ENCODE measurements around the gene RAB11FIP4.

RAB11FIP4 gene

DNA sequence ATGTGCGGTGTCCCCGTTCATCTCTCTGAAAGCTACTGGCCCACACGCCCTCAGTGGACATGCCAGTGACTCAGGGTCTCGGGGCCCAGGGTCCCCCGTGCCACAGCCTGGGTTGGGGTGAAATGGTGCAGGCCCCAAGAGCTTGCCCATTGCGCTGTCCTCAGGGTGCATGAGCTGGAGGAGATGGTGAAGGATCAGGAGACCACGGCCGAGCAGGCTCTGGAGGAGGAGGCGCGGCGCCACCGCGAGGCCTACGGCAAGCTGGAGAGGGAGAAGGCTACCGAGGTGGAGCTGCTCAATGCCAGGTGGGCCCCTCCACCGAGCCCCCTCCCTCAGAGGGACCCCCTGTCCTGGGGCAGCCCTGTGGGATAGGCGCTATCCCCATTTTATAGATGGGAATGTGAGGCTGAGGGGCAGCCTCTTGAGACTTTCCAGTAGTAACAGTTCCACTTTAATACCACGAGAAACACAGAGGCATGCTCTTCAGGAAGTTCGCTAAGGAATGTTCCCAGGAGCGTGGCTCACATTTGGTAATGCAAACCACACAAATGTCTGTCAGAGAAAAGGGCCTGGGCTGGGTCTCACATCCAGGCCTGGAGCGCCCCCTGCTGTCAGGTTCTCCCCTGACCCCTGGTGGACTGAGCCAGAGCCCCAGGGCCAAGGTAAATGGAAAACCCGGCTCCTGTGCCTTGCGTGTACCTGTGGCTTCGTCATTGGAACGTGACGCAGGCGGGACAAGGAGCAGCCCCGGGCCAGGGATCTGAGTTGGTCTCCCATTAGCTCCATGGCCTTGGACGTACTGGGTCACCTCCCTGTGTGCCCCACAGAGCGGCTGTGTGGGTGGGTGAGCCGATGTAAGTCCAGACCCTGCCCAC is 133.7 kb downstream of the RAB11FIP4 start:
- Histone ChIP-seq H3K27me3 (ENCODE audit: control insufficient read depth, insufficient read depth, low read length) (no peaks in the 10 kb centered on the region), H3K36me3 (ENCODE audit: control insufficient read depth, insufficient read depth, low read length) (peaks cover 6% of the 10 kb centered on the region), H3K9me3 (ENCODE audit: control insufficient read depth, low read length) (no peaks in the 10 kb centered on the region), H3K4me3 (ENCODE audit: low read length) (no peak overlapping the region), H3K4me1 (ENCODE audit: control insufficient read depth, insufficient read depth, low read length) (no peaks in the 10 kb centered on the region), H3K9ac (ENCODE audit: low read length) (no peak overlapping the region)

DNA sequence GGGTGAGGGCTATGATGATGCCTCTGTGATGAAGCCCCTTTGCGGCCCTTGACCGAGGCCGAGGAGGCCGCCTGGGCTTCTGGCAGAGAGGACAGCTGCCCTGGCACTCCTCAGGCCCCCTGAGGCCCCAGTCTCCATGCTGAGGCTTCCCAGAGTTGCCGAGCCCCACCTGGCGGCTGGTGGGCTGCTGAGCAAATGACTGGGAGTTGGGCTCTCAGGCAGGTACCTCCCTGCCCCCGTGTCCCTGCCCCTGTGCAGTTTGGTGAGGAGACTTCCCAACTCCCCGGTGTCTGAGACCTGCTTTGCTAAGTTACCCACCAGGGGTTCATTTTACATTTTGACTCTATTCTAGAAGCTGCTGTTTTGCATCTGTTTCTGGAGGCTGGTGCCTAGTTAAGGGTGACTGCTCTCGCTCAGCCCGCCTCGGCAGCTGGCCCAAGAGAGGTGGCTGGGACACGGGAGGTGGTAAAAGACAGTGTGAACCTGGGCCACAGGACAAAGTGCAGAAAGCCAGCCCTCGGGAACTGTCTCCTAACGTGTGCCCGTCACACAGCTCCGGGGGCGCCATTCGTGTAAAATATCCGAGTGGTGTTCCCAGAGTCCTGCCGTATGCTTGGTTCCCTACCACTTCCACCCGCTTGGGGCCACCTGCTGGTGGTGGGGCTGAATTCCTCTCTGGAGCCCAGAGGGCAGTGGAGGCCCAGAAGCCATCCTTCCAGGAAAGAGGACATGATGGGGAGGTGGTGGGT is 134.5 kb downstream of the RAB11FIP4 start:
- no peaks in the 10 kb centered on the region for H3K4me1 ChIP-seq (ENCODE audit: control insufficient read depth, insufficient read depth, low read length)
- H3K4me3 ChIP-seq (ENCODE audit: low read length): no peak overlapping the region
- H3K27me3 ChIP-seq (ENCODE audit: control insufficient read depth, insufficient read depth, low read length): no peaks in the 10 kb centered on the region
- H3K9me3 ChIP-seq (ENCODE audit: control insufficient read depth, low read length): no peaks in the 10 kb centered on the region
- H3K36me3 ChIP-seq (ENCODE audit: control insufficient read depth, insufficient read depth, low read length): peaks cover 6% of the 10 kb centered on the region
- no peak overlapping the region for H3K9ac ChIP-seq (ENCODE audit: low read length)

DNA sequence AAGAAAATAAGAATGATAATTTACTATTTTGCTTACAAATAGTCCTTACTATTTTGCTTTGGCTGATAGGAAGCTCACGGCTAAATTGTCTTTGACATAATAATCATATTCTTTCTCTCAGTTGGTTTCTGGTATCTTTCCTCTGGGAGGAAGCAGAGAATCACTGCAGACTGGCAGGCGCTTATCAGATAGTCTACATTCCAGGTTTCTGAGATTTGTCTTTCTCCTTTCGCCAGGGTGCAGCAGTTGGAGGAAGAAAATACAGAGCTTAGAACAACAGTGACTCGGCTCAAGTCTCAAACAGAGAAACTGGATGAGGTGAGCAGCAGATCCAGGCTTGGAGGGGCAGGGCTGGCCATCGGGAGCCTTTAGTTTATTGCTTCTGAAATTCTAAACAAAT is 136.1 kb downstream of the RAB11FIP4 start:
- Histone ChIP-seq H3K4me3 (ENCODE audit: low read length) (no peak overlapping the region), H3K27me3 (ENCODE audit: control insufficient read depth, insufficient read depth, low read length) (no peaks in the 10 kb centered on the region), H3K9me3 (ENCODE audit: control insufficient read depth, low read length) (no peaks in the 10 kb centered on the region), H3K9ac (ENCODE audit: low read length) (no peak overlapping the region), H3K36me3 (ENCODE audit: control insufficient read depth, insufficient read depth, low read length) (peaks cover 9% of the 10 kb centered on the region), H3K4me1 (ENCODE audit: control insufficient read depth, insufficient read depth, low read length) (no peaks in the 10 kb centered on the region)

DNA sequence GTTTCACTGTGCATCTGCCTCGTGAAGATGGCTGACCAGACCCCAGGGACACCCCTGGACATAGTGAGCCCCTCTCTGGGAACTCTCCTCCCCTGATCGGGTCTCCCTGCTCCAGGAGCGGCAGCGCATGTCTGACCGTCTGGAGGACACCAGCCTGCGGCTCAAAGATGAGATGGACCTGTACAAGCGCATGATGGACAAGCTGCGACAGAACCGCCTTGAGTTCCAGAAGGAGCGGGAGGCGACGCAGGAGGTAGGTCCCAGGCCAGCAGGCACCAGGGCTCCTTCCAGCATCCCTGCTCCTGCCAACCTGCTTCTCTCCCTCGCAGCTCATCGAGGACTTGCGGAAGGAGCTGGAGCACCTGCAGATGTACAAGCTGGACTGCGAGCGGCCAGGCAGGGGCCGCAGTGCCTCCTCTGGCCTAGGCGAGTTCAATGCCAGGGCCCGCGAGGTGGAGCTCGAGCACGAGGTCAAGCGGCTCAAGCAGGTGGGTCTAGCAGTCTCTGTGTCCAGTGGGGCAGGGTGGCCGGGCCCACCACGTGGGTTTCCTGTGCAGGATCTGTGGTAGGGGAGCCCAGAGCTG is 136.9 kb downstream of the RAB11FIP4 start:
- no peak overlapping the region for H3K4me3 ChIP-seq (ENCODE audit: low read length)
- H3K9me3 ChIP-seq (ENCODE audit: control insufficient read depth, low read length): no peaks in the 10 kb centered on the region
- peaks cover 9% of the 10 kb centered on the region for H3K36me3 ChIP-seq (ENCODE audit: control insufficient read depth, insufficient read depth, low read length)
- no peak overlapping the region for H3K9ac ChIP-seq (ENCODE audit: low read length)
- H3K4me1 ChIP-seq (ENCODE audit: control insufficient read depth, insufficient read depth, low read length): no peaks in the 10 kb centered on the region
- H3K27me3 ChIP-seq (ENCODE audit: control insufficient read depth, insufficient read depth, low read length): no peaks in the 10 kb centered on the region

DNA sequence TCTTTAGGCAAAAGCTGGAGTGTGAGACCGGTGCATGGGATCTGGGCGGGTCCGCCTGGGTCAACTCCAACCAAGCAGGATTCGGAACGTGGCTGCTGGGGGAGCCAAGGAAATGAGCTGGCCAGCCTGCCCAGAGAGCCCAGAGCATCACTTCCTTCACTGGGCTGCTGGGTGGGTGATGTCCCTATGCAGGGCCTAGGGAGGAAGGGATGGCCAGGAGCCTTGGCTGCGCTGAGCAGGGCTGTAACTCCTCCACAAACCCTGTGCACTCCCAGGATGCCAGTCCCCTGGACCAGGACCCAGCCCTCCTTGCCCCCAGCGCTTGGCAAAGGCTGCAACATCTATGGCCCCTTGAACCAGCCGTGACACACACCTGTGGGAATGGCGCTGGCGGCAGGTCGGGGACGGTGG is 138.4 kb downstream of the RAB11FIP4 start:
- H3K27me3 ChIP-seq (ENCODE audit: control insufficient read depth, insufficient read depth, low read length): no peaks in the 10 kb centered on the region
- H3K4me1 ChIP-seq (ENCODE audit: control insufficient read depth, insufficient read depth, low read length): no peaks in the 10 kb centered on the region
- peaks cover 3% of the 10 kb centered on the region for H3K36me3 ChIP-seq (ENCODE audit: control insufficient read depth, insufficient read depth, low read length)
- H3K4me3 ChIP-seq (ENCODE audit: low read length): no peak overlapping the region
- H3K9ac ChIP-seq (ENCODE audit: low read length): no peak overlapping the region
- no peaks in the 10 kb centered on the region for H3K9me3 ChIP-seq (ENCODE audit: control insufficient read depth, low read length)

DNA sequence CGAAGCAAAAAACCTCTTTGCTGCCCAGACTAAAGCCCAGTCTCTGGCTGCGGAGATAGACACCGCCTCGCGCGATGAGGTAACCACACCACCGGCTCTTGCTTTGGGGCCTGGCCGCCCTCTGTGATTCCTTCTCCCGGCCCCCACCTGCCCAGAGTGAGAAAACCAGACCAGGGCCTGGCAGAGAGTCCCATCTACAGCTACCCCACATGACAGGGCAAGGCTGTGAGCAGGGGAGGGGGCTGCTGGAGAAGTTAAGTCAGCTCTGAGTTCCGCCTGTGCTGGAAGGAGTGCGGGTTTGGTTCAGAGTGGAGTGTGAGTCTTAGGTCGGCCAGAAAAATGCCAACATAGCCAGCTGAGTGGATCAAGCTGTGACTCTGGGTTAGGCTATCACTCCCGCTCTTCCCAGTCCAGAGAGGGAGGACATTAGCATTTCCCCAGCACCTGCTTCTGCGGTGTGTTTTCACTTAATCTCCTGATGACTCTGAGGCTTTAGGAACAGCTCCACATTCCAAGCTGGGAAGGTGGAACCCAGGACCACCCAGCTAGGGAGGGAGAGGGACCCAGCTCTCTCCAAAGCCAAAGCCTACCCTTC is 139.0 kb downstream of the RAB11FIP4 start:
- Histone ChIP-seq H3K4me3 (ENCODE audit: low read length) (no peak overlapping the region), H3K9me3 (ENCODE audit: control insufficient read depth, low read length) (no peaks in the 10 kb centered on the region), H3K27me3 (ENCODE audit: control insufficient read depth, insufficient read depth, low read length) (no peaks in the 10 kb centered on the region), H3K4me1 (ENCODE audit: control insufficient read depth, insufficient read depth, low read length) (no peaks in the 10 kb centered on the region), H3K9ac (ENCODE audit: low read length) (no peak overlapping the region), H3K36me3 (ENCODE audit: control insufficient read depth, insufficient read depth, low read length) (peaks cover 3% of the 10 kb centered on the region)

DNA sequence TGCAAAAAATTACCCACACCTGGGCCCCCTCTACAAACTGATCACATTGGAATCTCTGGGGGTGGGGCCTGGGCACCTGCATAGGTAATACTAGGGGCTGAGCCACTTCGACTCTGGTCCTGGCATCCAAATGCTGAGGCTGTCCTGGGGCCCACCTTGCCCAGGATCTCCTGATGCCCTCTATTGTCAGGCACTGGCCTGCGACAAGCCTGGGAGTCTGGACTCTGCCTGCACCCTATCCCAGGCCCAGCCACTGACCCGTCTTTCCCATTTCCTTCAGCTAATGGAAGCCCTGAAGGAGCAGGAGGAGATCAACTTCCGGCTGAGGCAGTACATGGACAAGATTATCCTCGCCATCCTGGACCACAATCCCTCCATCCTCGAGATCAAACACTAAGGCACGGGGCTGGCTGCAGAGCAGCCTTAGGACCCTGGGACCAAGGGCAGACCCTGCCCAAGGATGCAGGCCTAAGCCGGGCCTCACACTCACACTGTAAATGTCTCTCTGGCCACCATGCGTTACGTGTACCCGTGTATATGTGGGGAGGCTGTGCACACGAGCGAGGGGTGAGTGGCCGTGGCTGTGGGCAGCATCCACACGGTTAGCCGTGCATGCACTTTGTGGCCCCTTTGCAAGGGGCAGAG is 140.0 kb downstream of the RAB11FIP4 start:
- H3K27me3 ChIP-seq (ENCODE audit: control insufficient read depth, insufficient read depth, low read length): no peaks in the 10 kb centered on the region
- no peaks in the 10 kb centered on the region for H3K4me1 ChIP-seq (ENCODE audit: control insufficient read depth, insufficient read depth, low read length)
- H3K9me3 ChIP-seq (ENCODE audit: control insufficient read depth, low read length): no peaks in the 10 kb centered on the region
- H3K9ac ChIP-seq (ENCODE audit: low read length): no peak overlapping the region
- H3K36me3 ChIP-seq (ENCODE audit: control insufficient read depth, insufficient read depth, low read length): peaks cover 3% of the 10 kb centered on the region
- H3K4me3 ChIP-seq (ENCODE audit: low read length): no peak overlapping the region

DNA sequence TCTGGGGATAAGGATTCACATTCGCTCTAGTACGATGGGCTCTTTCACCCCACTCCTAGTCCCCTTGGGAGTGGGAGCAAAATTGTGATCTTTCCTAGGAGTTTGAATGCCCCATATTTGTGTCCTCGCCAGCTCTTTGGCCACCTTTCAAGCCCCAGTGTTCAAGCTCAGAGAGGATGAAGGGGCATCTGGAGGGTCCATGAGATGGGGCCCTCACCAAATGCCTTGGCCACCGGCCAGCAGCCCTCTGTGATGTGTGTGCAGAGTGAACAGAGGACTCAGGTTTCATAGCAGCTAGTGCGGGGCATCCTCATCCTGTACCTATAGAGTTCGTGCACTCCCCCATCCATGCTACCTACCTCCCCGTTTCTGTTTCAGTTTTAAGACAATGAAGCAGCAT is 140.6 kb downstream of the RAB11FIP4 start:
- H3K27me3 ChIP-seq (ENCODE audit: control insufficient read depth, insufficient read depth, low read length): no peaks in the 10 kb centered on the region
- H3K9ac ChIP-seq (ENCODE audit: low read length): no peak overlapping the region
- peaks cover under 1% of the 10 kb centered on the region for H3K4me1 ChIP-seq (ENCODE audit: control insufficient read depth, insufficient read depth, low read length)
- H3K9me3 ChIP-seq (ENCODE audit: control insufficient read depth, low read length): no peaks in the 10 kb centered on the region
- peaks cover 3% of the 10 kb centered on the region for H3K36me3 ChIP-seq (ENCODE audit: control insufficient read depth, insufficient read depth, low read length)
- no peak overlapping the region for H3K4me3 ChIP-seq (ENCODE audit: low read length)

DNA sequence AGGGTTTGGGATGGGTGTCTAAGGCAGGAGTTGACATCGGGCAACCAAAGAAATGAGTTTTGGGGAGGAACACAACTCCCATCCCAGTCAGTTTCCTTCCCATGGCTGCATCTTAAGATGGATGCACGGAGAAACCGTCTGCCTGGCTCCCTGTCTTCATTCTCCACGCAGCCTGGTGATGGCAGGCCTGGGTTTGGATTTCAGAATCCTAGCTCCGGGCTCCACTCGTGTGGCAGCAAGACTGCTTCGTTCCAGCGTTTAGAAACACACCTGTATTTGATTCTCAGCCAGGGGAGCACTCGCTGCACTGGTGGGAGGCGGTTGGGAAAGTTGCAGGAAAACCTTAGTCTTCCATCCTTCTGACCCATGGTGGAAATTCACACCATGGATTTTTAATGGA is 141.1 kb downstream of the RAB11FIP4 start:
- no peak overlapping the region for H3K4me3 ChIP-seq (ENCODE audit: low read length)
- H3K4me1 ChIP-seq (ENCODE audit: control insufficient read depth, insufficient read depth, low read length): peaks cover 5% of the 10 kb centered on the region
- no peaks in the 10 kb centered on the region for H3K27me3 ChIP-seq (ENCODE audit: control insufficient read depth, insufficient read depth, low read length)
- H3K9ac ChIP-seq (ENCODE audit: low read length): no peak overlapping the region
- peaks cover 3% of the 10 kb centered on the region for H3K36me3 ChIP-seq (ENCODE audit: control insufficient read depth, insufficient read depth, low read length)
- no peaks in the 10 kb centered on the region for H3K9me3 ChIP-seq (ENCODE audit: control insufficient read depth, low read length)

DNA sequence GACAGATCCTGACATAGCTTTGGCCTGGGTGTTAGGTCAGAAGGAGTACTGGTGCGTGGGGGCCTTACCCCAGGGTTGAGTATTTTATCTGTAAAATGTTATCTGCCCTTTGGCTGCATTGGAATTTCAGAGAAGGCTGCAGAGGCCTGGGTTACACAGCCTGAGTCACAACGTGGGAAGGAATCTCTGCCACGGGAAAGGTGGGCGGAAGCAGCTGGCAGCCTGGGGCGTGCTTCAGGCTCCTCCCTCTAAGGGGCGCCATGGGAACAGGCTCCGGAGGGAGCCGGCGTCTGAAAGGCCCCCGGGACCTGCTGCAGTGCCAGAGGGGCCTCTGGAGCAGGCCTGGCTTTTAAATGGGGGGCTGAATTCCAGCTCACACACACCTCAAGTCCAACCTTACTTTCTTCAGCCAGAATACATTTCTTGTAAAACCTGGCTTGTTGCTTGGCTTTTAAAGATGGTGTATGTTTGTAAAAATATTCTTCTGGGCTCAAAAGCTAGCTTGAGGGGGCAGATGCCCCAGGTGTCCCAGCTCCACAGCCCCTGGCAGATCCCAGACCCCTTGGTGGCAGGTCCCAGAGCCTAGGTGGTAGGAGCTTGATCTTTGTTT is 142.2 kb downstream of the RAB11FIP4 start:
- no peak overlapping the region for H3K4me3 ChIP-seq (ENCODE audit: low read length)
- peaks cover 3% of the 10 kb centered on the region for H3K36me3 ChIP-seq (ENCODE audit: control insufficient read depth, insufficient read depth, low read length)
- no peak overlapping the region for H3K9ac ChIP-seq (ENCODE audit: low read length)
- no peaks in the 10 kb centered on the region for H3K9me3 ChIP-seq (ENCODE audit: control insufficient read depth, low read length)
- peaks cover 9% of the 10 kb centered on the region for H3K4me1 ChIP-seq (ENCODE audit: control insufficient read depth, insufficient read depth, low read length)
- H3K27me3 ChIP-seq (ENCODE audit: control insufficient read depth, insufficient read depth, low read length): no peaks in the 10 kb centered on the region

DNA sequence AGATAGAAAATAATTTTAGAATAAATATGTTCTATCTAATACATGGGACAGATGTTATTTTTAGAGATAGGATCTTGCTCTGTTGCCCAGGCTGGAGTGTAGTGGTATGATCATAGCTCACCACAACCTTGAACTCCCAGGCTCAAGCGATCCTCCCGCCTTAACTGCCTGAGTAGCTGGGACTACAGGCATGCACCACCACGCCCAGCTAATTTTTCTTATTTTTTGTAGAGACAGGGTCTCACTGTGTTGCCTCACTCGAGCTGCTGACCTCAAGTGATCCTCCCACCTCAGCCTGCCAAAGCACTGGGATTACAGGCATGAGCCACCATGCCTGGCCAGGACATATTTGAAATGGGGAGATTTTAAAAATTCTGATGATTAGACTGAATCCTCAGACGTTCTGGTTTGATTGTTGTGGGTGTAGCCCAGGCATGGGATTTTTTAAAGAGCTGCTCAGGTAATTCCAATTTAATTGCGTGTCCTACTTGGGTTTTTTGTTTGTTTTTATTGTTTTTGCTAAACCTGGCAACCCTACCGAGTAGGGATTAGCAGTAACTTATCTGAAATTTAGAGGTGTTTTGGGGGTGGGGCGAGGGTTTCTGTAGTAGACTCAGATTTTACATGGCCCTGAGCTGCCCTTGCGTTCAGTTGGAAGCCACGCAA is 142.9 kb downstream of the RAB11FIP4 start:
- H3K9me3 ChIP-seq (ENCODE audit: control insufficient read depth, low read length): no peaks in the 10 kb centered on the region
- no peaks in the 10 kb centered on the region for H3K27me3 ChIP-seq (ENCODE audit: control insufficient read depth, insufficient read depth, low read length)

More for the DNA sequence above, 142.9 kb downstream of the RAB11FIP4 start:
- Histone ChIP-seq H3K36me3 (ENCODE audit: control insufficient read depth, insufficient read depth, low read length) (peaks cover 3% of the 10 kb centered on the region), H3K9ac (ENCODE audit: low read length) (no peak overlapping the region), H3K4me1 (ENCODE audit: control insufficient read depth, insufficient read depth, low read length) (peaks cover 9% of the 10 kb centered on the region), H3K4me3 (ENCODE audit: low read length) (no peak overlapping the region)
